A673 (cell line): Measurements from ENCODE around the gene FAM228B.

Experiments
- EZH2 ChIP-seq: fragments of 200-600 bp; sonication (generic); IDR thresholded peaks from 2 replicates; pipeline ENCODE4 v1.6.1; 2017; ENCODE audit warnings: borderline replicate concordance, low read depth, mild to moderate bottlenecking, mixed read lengths, antibody characterized with exemption, low read length; ENCODE audit not compliant: poor library complexity, severe bottlenecking
- TF ChIP-seq, protein P1 (sequence below): fragments of 300-800, 200-600 bp; sonication (generic); conservative IDR thresholded peaks from 2 replicates; pipeline ENCODE4 v1.5.1; 2017; ENCODE audit warnings: low read depth, mild to moderate bottlenecking, antibody characterized with exemption, low read length, moderate library complexity, mixed read lengths

DNA sequence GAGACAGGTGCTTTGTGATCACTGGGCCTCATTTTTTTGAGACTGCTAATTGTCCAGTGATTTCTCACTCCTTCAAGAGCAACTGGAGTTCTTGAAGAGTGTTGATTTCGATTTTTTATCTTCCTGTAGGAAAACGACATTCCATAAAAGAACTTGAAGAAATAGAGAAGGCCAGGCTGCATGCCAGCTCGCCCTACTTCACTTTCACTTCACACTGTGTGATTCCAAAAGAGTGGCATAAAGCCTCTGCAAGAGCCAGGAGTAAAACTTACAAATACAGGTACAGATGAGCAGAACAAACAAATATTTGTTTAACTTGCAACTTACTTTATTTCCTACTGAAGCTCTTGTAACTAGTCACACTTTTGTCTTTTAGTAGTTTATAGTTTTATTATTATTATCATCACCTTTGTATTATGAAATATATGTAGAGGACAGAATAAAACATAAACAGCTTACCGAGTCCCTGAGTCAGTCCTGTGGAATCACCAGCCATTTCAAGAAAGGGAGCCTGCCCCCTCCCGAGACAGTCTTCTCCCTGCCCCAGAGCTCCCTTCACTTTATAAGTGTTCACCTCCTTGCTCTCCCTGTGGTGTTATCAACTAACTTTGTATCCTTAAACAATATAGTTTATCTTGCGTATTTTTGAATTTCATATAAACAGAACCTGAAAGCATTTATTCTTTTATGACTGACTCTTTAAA is 60.2 kb downstream of the FAM228B start:
- TF ChIP-seq, protein P1, sequence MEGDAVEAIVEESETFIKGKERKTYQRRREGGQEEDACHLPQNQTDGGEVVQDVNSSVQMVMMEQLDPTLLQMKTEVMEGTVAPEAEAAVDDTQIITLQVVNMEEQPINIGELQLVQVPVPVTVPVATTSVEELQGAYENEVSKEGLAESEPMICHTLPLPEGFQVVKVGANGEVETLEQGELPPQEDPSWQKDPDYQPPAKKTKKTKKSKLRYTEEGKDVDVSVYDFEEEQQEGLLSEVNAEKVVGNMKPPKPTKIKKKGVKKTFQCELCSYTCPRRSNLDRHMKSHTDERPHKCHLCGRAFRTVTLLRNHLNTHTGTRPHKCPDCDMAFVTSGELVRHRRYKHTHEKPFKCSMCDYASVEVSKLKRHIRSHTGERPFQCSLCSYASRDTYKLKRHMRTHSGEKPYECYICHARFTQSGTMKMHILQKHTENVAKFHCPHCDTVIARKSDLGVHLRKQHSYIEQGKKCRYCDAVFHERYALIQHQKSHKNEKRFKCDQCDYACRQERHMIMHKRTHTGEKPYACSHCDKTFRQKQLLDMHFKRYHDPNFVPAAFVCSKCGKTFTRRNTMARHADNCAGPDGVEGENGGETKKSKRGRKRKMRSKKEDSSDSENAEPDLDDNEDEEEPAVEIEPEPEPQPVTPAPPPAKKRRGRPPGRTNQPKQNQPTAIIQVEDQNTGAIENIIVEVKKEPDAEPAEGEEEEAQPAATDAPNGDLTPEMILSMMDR: no peak
- no peak for TF ChIP-seq EZH2
